CD4-positive, alpha-beta T cell (primary cell): ENCODE measurements around the gene IZUMO1. TPM values are rescaled to one million over a fixed set of nuclear protein-coding genes. Genes with fewer than 3 reads are reported as not detected.

Experiments used
- ATAC-seq: fragments of 200-7000 bp; cut with Tn5 transposase; one replicate; pipeline ENCODE4 v1.10.0; 2022; ENCODE audit warnings: mild to moderate bottlenecking; ENCODE audit not compliant: poor library complexity
- CTCF ChIA-PET: fragments of 350-600 bp; sonication (Branson Sonifier 250); formaldehyde crosslinking; loops from one replicate; lab custom pipeline; 2021; ENCODE audit warnings: antibody characterized with exemption, inconsistent platforms; lab: Charles Lee
- POLR2A ChIA-PET: fragments of 350-600 bp; sonication (Branson Sonifier 250); formaldehyde crosslinking; loops from one replicate; lab custom pipeline; 2021; ENCODE audit warnings: antibody characterized with exemption, inconsistent platforms; lab: Charles Lee
- DNase-seq, 14 experiments: peaks; one replicate each; pipeline ENCODE4 v3.0.0-alpha.2; 2013 to 2020; ENCODE audit warnings: mixed read lengths in 2 of 14
- H3K27ac ChIP-seq, 2 donors: one replicate each; pipeline versions ENCODE4 v1.5.1 to v1.7.0; 2013; ENCODE audit warnings: low read length in 2 of 2, low read depth in 1 of 2, mild to moderate bottlenecking in 1 of 2
- H3K27me3 ChIP-seq, 2 experiments: 1 replicate in 1 of 2; 2 replicates in 1 of 2; pipeline versions ENCODE4 v1.6.1 to v1.7.0; 2013; ENCODE audit warnings: low read length in 2 of 2, control low read depth in 1 of 2, mild to moderate bottlenecking in 1 of 2, moderate library complexity in 1 of 2; ENCODE audit not compliant: insufficient read depth in 2 of 2, control insufficient read depth in 1 of 2
- H3K36me3 ChIP-seq: one replicate; pipeline ENCODE4 v1.6.1; 2013; ENCODE audit warnings: low read length, control low read depth; ENCODE audit not compliant: insufficient read depth
- H3K4me1 ChIP-seq: one replicate; pipeline ENCODE4 v1.6.1; 2013; ENCODE audit warnings: low read length, control low read depth; ENCODE audit not compliant: insufficient read depth
- H3K4me3 ChIP-seq: one replicate; pipeline ENCODE4 v1.5.1; 2013; ENCODE audit warnings: mild to moderate bottlenecking, low read length, moderate library complexity
- H3K9me3 ChIP-seq, 2 experiments: 1 replicate in 1 of 2; 2 replicates in 1 of 2; pipeline versions ENCODE4 v1.6.1 to v1.7.0; 2013; ENCODE audit warnings: low read length in 2 of 2, mild to moderate bottlenecking in 2 of 2, control low read depth in 1 of 2, moderate library complexity in 1 of 2; ENCODE audit not compliant: control insufficient read depth in 1 of 2, insufficient read depth in 1 of 2
- H3K27ac Mint-ChIP-seq: one replicate; pipeline ENCODE4 v1.8.0; 2020; ENCODE audit warnings: mixed read lengths
- H3K27me3 Mint-ChIP-seq: one replicate; pipeline ENCODE4 v1.8.0; 2021; ENCODE audit warnings: mixed read lengths
- H3K36me3 Mint-ChIP-seq: one replicate; pipeline ENCODE4 v1.8.0; 2021; ENCODE audit warnings: low read depth, mixed read lengths
- H3K4me1 Mint-ChIP-seq: one replicate; pipeline ENCODE4 v1.8.0; 2021; ENCODE audit warnings: low read depth, mixed read lengths
- H3K4me3 Mint-ChIP-seq: one replicate; pipeline ENCODE4 v1.8.0; 2020; ENCODE audit warnings: mild to moderate bottlenecking, mixed read lengths
- H3K9me3 Mint-ChIP-seq: one replicate; pipeline ENCODE4 v1.8.0; 2020; ENCODE audit warnings: mixed read lengths
- intact Hi-C, 2 experiments: fragments of 100-400 bp; cut with DNase I in 1 of 2; cut with micrococcal nuclease in 1 of 2; formaldehyde crosslinking; loops; one replicate each; pipeline versions ENCODE4 v1.15.1 to v1.9.0; 2023 to 2025; cut with DNase I, micrococcal nuclease
- total RNA-seq, 174 experiments: library from RNA in 2 of 174; stranded (reverse) in 2 of 174; gene quantifications; one replicate each; pipeline ENCODE4 v1.2.3 and lab custom pipeline; 2021 to 2026
- TF ChIP-seq, protein P1 (sequence below): fragments of 200-600 bp; IDR thresholded peaks from one replicate; pipeline ENCODE4 v1.8.0; 2022; ENCODE audit warnings: antibody characterized with exemption, mild to moderate bottlenecking

Gene IZUMO1
- total RNA-seq, 2 experiments from 2014 or later, result not detected

DNA sequence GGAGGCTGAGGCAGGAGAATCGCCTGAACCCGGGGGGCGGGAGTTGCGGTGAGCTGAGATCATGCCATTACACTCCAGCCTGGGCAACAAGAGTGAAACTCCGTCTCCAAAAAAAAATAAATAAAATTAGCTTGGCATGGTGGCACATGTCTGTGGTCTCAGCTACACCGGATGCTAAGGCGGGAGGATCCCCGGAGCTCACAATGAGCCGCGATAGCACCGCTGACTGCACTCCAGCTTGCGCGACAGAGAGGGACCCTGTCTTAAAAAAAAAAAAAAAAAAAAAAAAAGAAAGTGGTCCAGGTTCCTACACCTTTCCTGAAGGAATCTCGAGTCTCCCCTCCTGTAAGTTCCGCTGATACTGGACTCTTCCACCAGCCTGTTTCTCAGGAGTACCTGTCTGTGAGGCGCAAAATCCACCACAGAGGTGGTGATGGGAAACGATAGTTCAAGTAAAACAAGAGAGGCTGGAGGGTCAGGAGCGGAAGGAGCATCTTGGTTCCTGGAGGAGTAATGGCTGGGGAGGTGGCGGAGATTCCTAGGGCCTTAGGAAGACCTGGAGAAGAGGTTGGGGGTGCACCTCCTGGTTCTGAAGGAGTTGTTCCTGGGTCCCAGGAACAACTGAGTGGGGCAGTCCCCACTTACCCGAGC lies 5.3 kb upstream of the IZUMO1 start:
- H3K27me3 ChIP-seq, result peaks cover 22 to 28% of the 10 kb centered on the region in 2 experiments
- TF ChIP-seq, protein P1, sequence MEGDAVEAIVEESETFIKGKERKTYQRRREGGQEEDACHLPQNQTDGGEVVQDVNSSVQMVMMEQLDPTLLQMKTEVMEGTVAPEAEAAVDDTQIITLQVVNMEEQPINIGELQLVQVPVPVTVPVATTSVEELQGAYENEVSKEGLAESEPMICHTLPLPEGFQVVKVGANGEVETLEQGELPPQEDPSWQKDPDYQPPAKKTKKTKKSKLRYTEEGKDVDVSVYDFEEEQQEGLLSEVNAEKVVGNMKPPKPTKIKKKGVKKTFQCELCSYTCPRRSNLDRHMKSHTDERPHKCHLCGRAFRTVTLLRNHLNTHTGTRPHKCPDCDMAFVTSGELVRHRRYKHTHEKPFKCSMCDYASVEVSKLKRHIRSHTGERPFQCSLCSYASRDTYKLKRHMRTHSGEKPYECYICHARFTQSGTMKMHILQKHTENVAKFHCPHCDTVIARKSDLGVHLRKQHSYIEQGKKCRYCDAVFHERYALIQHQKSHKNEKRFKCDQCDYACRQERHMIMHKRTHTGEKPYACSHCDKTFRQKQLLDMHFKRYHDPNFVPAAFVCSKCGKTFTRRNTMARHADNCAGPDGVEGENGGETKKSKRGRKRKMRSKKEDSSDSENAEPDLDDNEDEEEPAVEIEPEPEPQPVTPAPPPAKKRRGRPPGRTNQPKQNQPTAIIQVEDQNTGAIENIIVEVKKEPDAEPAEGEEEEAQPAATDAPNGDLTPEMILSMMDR, result no peak
- intact Hi-C loops, result no loop called here
- peak overlapping the region; percentile 47 for H3K4me3 ChIP-seq
- Mint-ChIP-seq H3K36me3 (no peaks in the 10 kb centered on the region), H3K9me3 (no peaks in the 10 kb centered on the region), H3K27me3 (peaks cover 37% of the 10 kb centered on the region), H3K4me1 (peaks cover 22% of the 10 kb centered on the region), H3K4me3 (peak overlapping the region; percentile 79), H3K27ac (no peak overlapping the region)
- H3K9me3 ChIP-seq, result peaks cover 0 to 5% of the 10 kb centered on the region in 2 experiments
- CTCF ChIA-PET, result interaction anchor here (0.7 kb wide), 1 partner anchor 32 kb away, joined by 3 read pairs; no protein-coding TSS in a partner anchor
- H3K27ac ChIP-seq, result no peak overlapping the region
- DNase-seq, result peak in 2 of 14 experiments; percentile 28 to 34
- peaks cover 27% of the 10 kb centered on the region for H3K4me1 ChIP-seq
- ATAC-seq, result peak; percentile 53
- POLR2A ChIA-PET, result interaction anchor here (0.6 to 2.0 kb wide), 4 partner anchors 13 to 114 kb away, joined by 3 to 9 read pairs (median 4); partner anchors contain the start of gene RASIP1
- no peaks in the 10 kb centered on the region for H3K36me3 ChIP-seq

DNA sequence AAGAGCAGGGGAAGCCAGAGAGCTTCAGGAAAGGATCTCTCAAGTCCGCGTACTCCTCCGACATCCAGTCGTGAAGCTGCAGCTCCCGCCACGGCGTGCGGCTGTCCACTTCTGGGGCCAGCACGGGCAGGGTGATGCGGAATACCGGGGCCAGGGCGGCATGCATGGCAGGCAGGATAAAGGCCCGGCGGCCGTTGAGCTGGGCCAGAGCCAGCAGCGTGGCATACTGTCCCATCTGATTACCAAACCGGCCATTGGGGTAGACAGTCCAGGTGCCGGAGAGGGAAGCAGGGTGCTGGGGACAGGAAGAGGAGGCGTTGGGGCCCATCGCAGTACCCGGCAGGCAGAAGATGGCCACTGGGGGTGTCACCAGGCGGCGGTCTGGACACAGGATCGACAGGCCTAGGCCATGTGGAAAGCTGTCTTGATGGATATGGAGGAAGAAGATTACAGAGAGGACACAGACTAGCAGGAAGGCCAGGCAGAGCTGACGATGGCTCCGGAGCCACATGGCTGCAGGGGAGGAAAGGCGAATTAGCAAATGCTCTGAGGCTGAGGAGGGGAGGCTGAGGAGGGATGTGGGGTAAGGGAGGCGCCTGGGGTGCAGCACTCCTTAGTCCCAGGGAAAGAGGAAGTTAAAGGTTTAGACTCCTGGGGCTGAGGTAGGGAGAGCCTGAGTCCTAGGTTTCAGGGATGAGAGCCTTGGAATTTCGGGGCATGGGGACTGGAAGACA lies 4.2 kb upstream of the IZUMO1 start:
- peaks cover 32% of the 10 kb centered on the region for H3K4me1 ChIP-seq
- POLR2A ChIA-PET, result interaction anchor here (0.9 to 2.0 kb wide), 3 partner anchors 12 to 37 kb away, joined by 3 to 9 read pairs (median 4); partner anchors contain the start of gene RASIP1
- H3K36me3 ChIP-seq, result no peaks in the 10 kb centered on the region
- Mint-ChIP-seq H3K27me3 (peaks cover 40% of the 10 kb centered on the region), H3K4me3 (peak overlapping the region; percentile 54), H3K27ac (no peak overlapping the region), H3K4me1 (peaks cover 22% of the 10 kb centered on the region), H3K36me3 (no peaks in the 10 kb centered on the region), H3K9me3 (no peaks in the 10 kb centered on the region)
- CTCF ChIA-PET, result no interaction called here
- DNase-seq (no peak), ATAC-seq (no peak)
- peaks cover 0 to 5% of the 10 kb centered on the region in 2 experiments for H3K9me3 ChIP-seq
- intact Hi-C loops, result no loop called here
- H3K27me3 ChIP-seq, result peaks cover 30 to 32% of the 10 kb centered on the region in 2 experiments
- no peak overlapping the region for H3K4me3 ChIP-seq
- TF ChIP-seq, protein P1, result no peak
- H3K27ac ChIP-seq, result no peak overlapping the region

DNA sequence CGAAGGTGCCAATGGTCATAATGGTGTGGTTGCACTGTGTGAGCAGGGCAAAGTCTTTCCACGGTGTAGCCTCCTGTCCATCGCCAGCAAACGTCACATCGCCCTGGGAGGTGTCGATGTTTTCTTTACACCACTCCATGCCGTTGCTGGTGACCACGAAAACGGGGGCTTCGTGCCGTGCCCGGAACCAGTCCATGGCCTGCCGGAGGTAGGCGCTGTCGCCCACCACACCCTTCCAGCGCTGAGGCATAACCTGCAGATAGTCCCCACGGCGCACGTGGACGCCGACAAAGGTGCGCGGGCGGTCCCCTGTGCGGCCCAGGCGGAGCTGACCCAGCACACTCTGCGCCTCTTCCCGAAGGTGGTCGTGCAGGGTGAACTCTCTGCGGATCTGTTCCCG lies 3.6 kb upstream of the IZUMO1 start:
- H3K36me3 Mint-ChIP-seq, result no peaks in the 10 kb centered on the region
- no peak overlapping the region for H3K27ac ChIP-seq
- peaks cover 32 to 34% of the 10 kb centered on the region in 2 experiments for H3K27me3 ChIP-seq
- ChIA-PET POLR2A (no interaction called here), CTCF (no interaction called here)
- peaks cover 40% of the 10 kb centered on the region for H3K27me3 Mint-ChIP-seq
- intact Hi-C loops, result no loop called here
- no peaks in the 10 kb centered on the region for H3K36me3 ChIP-seq
- no peak overlapping the region for H3K4me3 ChIP-seq
- H3K4me1 Mint-ChIP-seq, result peaks cover 26% of the 10 kb centered on the region
- H3K9me3 ChIP-seq, result peaks cover 0 to 10% of the 10 kb centered on the region in 2 experiments
- H3K4me3 Mint-ChIP-seq, result no peak overlapping the region
- peaks cover 36% of the 10 kb centered on the region for H3K4me1 ChIP-seq
- DNase-seq (no peak), ATAC-seq (no peak)
- no peak overlapping the region for H3K27ac Mint-ChIP-seq
- no peaks in the 10 kb centered on the region for H3K9me3 Mint-ChIP-seq
- TF ChIP-seq, protein P1, result no peak
